K562 (cell line): ENCODE results near the gene BFSP2. TPM values are rescaled to one million over a fixed set of nuclear protein-coding genes. Genes with fewer than 3 reads are reported as not detected.

Source experiments
- ATAC-seq: fragments of 200-7000 bp; cut with Tn5 transposase; 3 replicates; pipeline ENCODE4 v1.9.1; 2020; ENCODE audit warnings: moderate library complexity
- BruUV-seq: library from RNA; stranded (reverse); fragments of 400-500 nt; replicated peaks from 2 replicates; lab custom pipeline; 2021; lab: Mats Ljungman, UMichigan
- CTCF ChIA-PET: fragments of 300-600 bp; formaldehyde crosslinking; extraction: SDS; loops from one replicate; lab custom pipeline; 2021; ENCODE audit warnings: low intra/inter-chr PET ratio; lab: Yijun Ruan, JAX
- POLR2A ChIA-PET: fragments of 300-600, 350-650 bp; sonication (Branson Sonifier 250); formaldehyde crosslinking; extraction: SDS; loops from one replicate; lab custom pipeline; 2021; ENCODE audit warnings: antibody characterized with exemption, inconsistent platforms; lab: Yijun Ruan, JAX
- DNase-seq, 4 experiments: peaks; one replicate each; pipeline versions ENCODE4 v3.0.0 to v3.0.0-alpha.2; 2011 to 2018; ENCODE audit warnings: low spot score in 3 of 4, mixed read lengths in 3 of 4; ENCODE audit errors: extremely low read depth in 1 of 4
- FAIRE-seq: peaks from 2 replicates; lab custom pipeline; 2011; peaks lifted over from hg19 to GRCh38; lab: Jason Lieb, UNC
- H2AFZ ChIP-seq: 2 replicates; pipeline ENCODE4 v1.6.0; 2011; ENCODE audit warnings: low read depth, low read length, control low read depth, inconsistent platforms
- H3K27ac ChIP-seq: fragments of 200-600 bp; 3 replicates; pipeline ENCODE4 v1.8.0; 2011; ENCODE audit warnings: low read depth, mild to moderate bottlenecking, control low read depth, inconsistent platforms, low read length, moderate library complexity, mixed read lengths; ENCODE audit errors: extremely low read depth
- H3K27me3 ChIP-seq, 2 experiments: fragments of 300-600 bp in 1 of 2; 2 replicates in 1 of 2; 3 replicates in 1 of 2; pipeline versions ENCODE4 v1.6.0 to v1.8.0; 2011; ENCODE audit warnings: inconsistent platforms in 2 of 2, low read length in 2 of 2, mild to moderate bottlenecking in 1 of 2, mixed read lengths in 1 of 2, moderate library complexity in 1 of 2; ENCODE audit not compliant: control insufficient read depth in 2 of 2, insufficient read depth in 2 of 2
- H3K36me3 ChIP-seq: fragments of 300-600 bp; 3 replicates; pipeline ENCODE4 v1.8.0; 2011; ENCODE audit warnings: mild to moderate bottlenecking, low read length, inconsistent platforms; ENCODE audit not compliant: control insufficient read depth, insufficient read depth
- H3K4me1 ChIP-seq, 2 experiments: fragments of 200-600 bp in 1 of 2; replicated peaks in 1 of 2; 2 replicates in 1 of 2; 3 replicates in 1 of 2; pipeline versions ENCODE4 v1.5.1 to v1.8.0; 2011; ENCODE audit warnings: inconsistent platforms in 2 of 2, low read length in 2 of 2, mild to moderate bottlenecking in 1 of 2, mixed read lengths in 1 of 2, moderate library complexity in 1 of 2; ENCODE audit not compliant: control insufficient read depth in 2 of 2, insufficient read depth in 2 of 2
- H3K4me2 ChIP-seq: 2 replicates; pipeline ENCODE4 v1.6.1; 2011; ENCODE audit warnings: low read length, control low read depth, inconsistent platforms, mixed read lengths; ENCODE audit not compliant: insufficient read depth
- H3K4me3 ChIP-seq: fragments of 200-600 bp; sonication (generic), shearing (Covaris generic); 2 replicates; pipeline ENCODE4 v1.5.1; 2016; ENCODE audit warnings: control low read depth, inconsistent platforms
- H3K79me2 ChIP-seq: fragments of 200-600 bp; 3 replicates; pipeline ENCODE4 v1.8.0; 2011; ENCODE audit warnings: low read length, inconsistent platforms; ENCODE audit not compliant: control insufficient read depth, insufficient read depth
- H3K9ac ChIP-seq, 2 experiments: 2 replicates each; pipeline versions ENCODE4 v1.6.0 to v1.6.1; 2011; ENCODE audit warnings: low read depth in 2 of 2, low read length in 2 of 2, control low read depth in 1 of 2, inconsistent platforms in 1 of 2, mild to moderate bottlenecking in 1 of 2, mixed read lengths in 1 of 2; ENCODE audit not compliant: insufficient read depth in 1 of 2
- H3K9me1 ChIP-seq: one replicate; pipeline ENCODE4 v1.6.0; 2011; ENCODE audit warnings: inconsistent platforms, mild to moderate bottlenecking, low read length, moderate library complexity; ENCODE audit not compliant: control insufficient read depth, insufficient read depth
- H3K9me3 ChIP-seq: replicated peaks from 2 replicates; pipeline ENCODE4 v1.5.1; 2011; ENCODE audit warnings: low read depth, low read length, inconsistent platforms; ENCODE audit not compliant: control insufficient read depth, insufficient read depth
- H4K20me1 ChIP-seq: replicated peaks from 2 replicates; pipeline ENCODE4 v1.6.1; 2011; ENCODE audit warnings: low read length, inconsistent platforms, mixed read lengths; ENCODE audit not compliant: control insufficient read depth, insufficient read depth
- CBX1 ChIP-seq: sonication (generic); IDR thresholded peaks from 2 replicates; pipeline ENCODE4 v1.6.1; 2016; ENCODE audit warnings: antibody characterized with exemption, low read depth, mild to moderate bottlenecking
- CBX2 ChIP-seq: fragments of 200-600 bp; sonication (generic); IDR thresholded peaks from one replicate; pipeline ENCODE4 v1.6.1; 2012; ENCODE audit warnings: mild to moderate bottlenecking, low read length, inconsistent platforms; ENCODE audit not compliant: insufficient read depth, poor library complexity, severe bottlenecking
- FOXA1 ChIP-seq: fragments of 450-650 bp; IDR thresholded peaks from 2 replicates; pipeline ENCODE4 v1.6.1; 2016; ENCODE audit warnings: mild to moderate bottlenecking, borderline replicate concordance
- KAT7 ChIP-seq: sonication (generic); formaldehyde crosslinking; IDR thresholded peaks from 2 replicates; pipeline ENCODE4 v1.8.0; 2022; ENCODE audit warnings: missing genetic modification reagents, mild to moderate bottlenecking, borderline replicate concordance
- MLX ChIP-seq, 2 experiments: fragments of 450-650 bp in 1 of 2; sonication (generic) in 1 of 2; formaldehyde crosslinking; conservative IDR thresholded peaks; 2 replicates each; pipeline versions ENCODE4 v1.4.0 to v1.8.1; 2020 to 2022; ENCODE audit warnings: mild to moderate bottlenecking in 1 of 2, missing genetic modification reagents in 1 of 2
- MTA1 ChIP-seq: fragments of 450-650 bp; IDR thresholded peaks from 2 replicates; pipeline ENCODE4 v1.6.1; 2017; ENCODE audit warnings: borderline replicate concordance
- PHTF2 ChIP-seq: fragments of 250-450 bp; sonication (Bioruptor Pico); IDR thresholded peaks from 2 replicates; pipeline ENCODE4 v1.5.0; 2021; ENCODE audit warnings: mild to moderate bottlenecking
- POLR3G ChIP-seq: IDR thresholded peaks from 2 replicates; pipeline ENCODE4 v1.6.1; 2011; ENCODE audit not compliant: insufficient read length, insufficient replicate concordance; ENCODE audit errors: extremely low read depth
- PTBP1 ChIP-seq: fragments of 200-400 bp; formaldehyde crosslinking; IDR thresholded peaks from 2 replicates; pipeline ENCODE4 v1.6.1; 2017; ENCODE audit warnings: low read depth, low read length
- RUNX1 ChIP-seq: sonication (generic); IDR thresholded peaks from 2 replicates; pipeline ENCODE4 v1.6.1; 2016; ENCODE audit warnings: antibody characterized with exemption, low read depth
- SMAD1 ChIP-seq: fragments of 150-350 bp; IDR thresholded peaks from 2 replicates; pipeline ENCODE4 v1.6.1; 2014; ENCODE audit warnings: low read length, low read depth; ENCODE audit not compliant: partially characterized antibody
- SMARCC2 ChIP-seq: fragments of 450-650 bp; IDR thresholded peaks from 2 replicates; pipeline ENCODE4 v1.6.1; 2017; ENCODE audit warnings: antibody characterized with exemption, moderate library complexity, mild to moderate bottlenecking, low read depth
- YBX1 ChIP-seq: fragments of 450-650 bp; IDR thresholded peaks from 2 replicates; pipeline ENCODE4 v1.7.1; 2016; ENCODE audit warnings: mild to moderate bottlenecking
- ZNF197 ChIP-seq: fragments of 200-800 bp; sonication (Bioruptor generic); IDR thresholded peaks from 2 replicates; pipeline ENCODE4 v1.6.1; 2016; ENCODE audit warnings: low read depth, missing genetic modification characterization, missing compliant biosample characterization
- ZNF431 ChIP-seq: sonication (generic); formaldehyde crosslinking; IDR thresholded peaks from 2 replicates; pipeline ENCODE4 v1.8.0; 2022; ENCODE audit warnings: mild to moderate bottlenecking, missing genetic modification reagents
- WGBS: fragments of 100-300 bp; shearing (Covaris generic); methylation state at CpG from one replicate; pipeline ENCODE4 v1.1.6; 2016; ENCODE audit warnings: low coverage, mixed read lengths; ENCODE audit not compliant: insufficient coverage; ENCODE audit errors: missing lambda C conversion rate; 5-methylcytosine and 5-hydroxymethylcytosine counted together
- in situ Hi-C: fragments of 300-500 bp; cut with MboI; formaldehyde crosslinking; loops from 4 replicates; pipeline ENCODE4 v1.15.0; 2018; ENCODE audit warnings: inconsistent platforms, mixed read lengths
- intact Hi-C: fragments of 100-400 bp; cut with micrococcal nuclease; formaldehyde crosslinking; loops from 2 replicates; pipeline ENCODE4 v1.14.2; 2022
- polyA plus RNA-seq, 8 experiments: library from polyadenylated mRNA; depleted of rRNA in 4 of 8; stranded (reverse) in 5 of 8; unstranded in 3 of 8; fragments of >200 nt; fragmentation: Nextera tagmentation in 2 of 8; fragmentation: Illumina TruSeq in 1 of 8; extraction: Ambion mirVana in 2 of 8; extraction: Trizol in 1 of 8; gene quantifications; 2 replicates each; pipeline versions ENCODE4 v1.2.1 to v1.2.3, GENCODE V29; 2011 to 2014; ENCODE audit warnings: inconsistent platforms in 1 of 8, missing spikeins in 1 of 8
- total RNA-seq, 7 experiments: library from RNA; depleted of rRNA in 6 of 7; stranded (reverse); fragments of >200 nt in 6 of 7; fragmentation: Illumina TruSeq in 2 of 7; extraction: Trizol in 2 of 7; gene quantifications; 2 replicates each; pipeline versions ENCODE4 v1.2.1 to v1.2.3, GENCODE V29; 2011 to 2021; ENCODE audit warnings: low replicate concordance in 1 of 7
- TF ChIP-seq, protein P1 (sequence below): fragments of 250-450 bp; sonication (Bioruptor Pico); IDR thresholded peaks from 2 replicates; pipeline ENCODE4 v1.4.0; 2020; ENCODE audit warnings: mild to moderate bottlenecking, moderate library complexity

Gene BFSP2
- total and polyA plus RNA-seq, 9 of the 15 experiments (the other 6 are each of a cell fraction or from before 2014, with no cell fraction given) = not detected

GRCh38 chr3:133362539-133362938 is 37.3 kb upstream of the BFSP2 start:
- FAIRE-seq = no peak
- POLR2A ChIA-PET = no interaction called here
- H3K4me1 ChIP-seq = no peaks in the 10 kb centered on the region
- H3K4me3 ChIP-seq = no peak overlapping the region
- H3K36me3 ChIP-seq = no peaks in the 10 kb centered on the region
- TF ChIP-seq SMARCC2 (no peak), YBX1 (no peak), FOXA1 (no peak), RUNX1 (no peak), PTBP1 (no peak), PHTF2 (CRISPR knock-in tag) (no peak), ZNF431 (CRISPR knock-in tag) (no peak), CBX2 (no peak), POLR3G (no peak), KAT7 (CRISPR knock-in tag) (no peak), CBX1 (no peak), ZNF197 (CRISPR knock-in tag) (no peak), MTA1 (no peak), SMAD1 (no peak), MLX (CRISPR knock-in tag; conservative IDR thresholded peaks at IDR 0.05) (no peak)
- TF ChIP-seq, protein P1, sequence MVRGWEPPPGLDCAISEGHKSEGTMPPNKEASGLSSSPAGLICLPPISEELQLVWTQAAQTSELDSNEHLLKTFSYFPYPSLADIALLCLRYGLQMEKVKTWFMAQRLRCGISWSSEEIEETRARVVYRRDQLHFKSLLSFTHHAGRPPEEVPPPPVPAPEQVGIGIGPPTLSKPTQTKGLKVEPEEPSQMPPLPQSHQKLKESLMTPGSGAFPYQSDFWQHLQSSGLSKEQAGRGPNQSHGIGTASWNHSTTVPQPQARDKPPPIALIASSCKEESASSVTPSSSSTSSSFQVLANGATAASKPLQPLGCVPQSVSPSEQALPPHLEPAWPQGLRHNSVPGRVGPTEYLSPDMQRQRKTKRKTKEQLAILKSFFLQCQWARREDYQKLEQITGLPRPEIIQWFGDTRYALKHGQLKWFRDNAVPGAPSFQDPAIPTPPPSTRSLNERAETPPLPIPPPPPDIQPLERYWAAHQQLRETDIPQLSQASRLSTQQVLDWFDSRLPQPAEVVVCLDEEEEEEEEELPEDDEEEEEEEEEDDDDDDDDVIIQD = no peak
- TF ChIP-seq, all 486 proteins: peak for 0
- Histone ChIP-seq H3K79me2 (no peaks in the 10 kb centered on the region), H2AFZ (no peak overlapping the region), H3K27me3 (no peaks in the 10 kb centered on the region), H3K27ac (no peak overlapping the region), H3K4me2 (no peak overlapping the region), H3K9me3 (no peaks in the 10 kb centered on the region), H3K9ac (no peak overlapping the region), H4K20me1 (no peaks in the 10 kb centered on the region), H3K9me1 (no peaks in the 10 kb centered on the region)
- intact Hi-C loops = no loop called here
- DNase-seq = no peak
- no TSS peak for BruUV-seq
- ATAC-seq = no peak
- 16% methylated on average over 2 of the region's 4 CpGs for WGBS
- in situ Hi-C loops = no loop called here
- CTCF ChIA-PET = no interaction called here
